Endodermal cell (in vitro differentiated cells): ENCODE results near the gene KCNC1. TPM values are rescaled to one million over a fixed set of nuclear protein-coding genes. Genes with fewer than 3 reads are reported as not detected.

Experiments
- DNase-seq: peaks from one replicate; pipeline ENCODE4 v3.0.0-alpha.2; 2017
- H3K27ac ChIP-seq: 2 replicates; pipeline ENCODE4 v1.5.1; 2013; ENCODE audit warnings: mild to moderate bottlenecking, low read depth, low read length, moderate library complexity
- H3K27me3 ChIP-seq: 2 replicates; pipeline ENCODE4 v1.6.1; 2013; ENCODE audit warnings: mild to moderate bottlenecking, low read length, moderate library complexity; ENCODE audit not compliant: insufficient read depth, control insufficient read depth, poor library complexity, severe bottlenecking
- H3K36me3 ChIP-seq: 2 replicates; pipeline ENCODE4 v1.7.0; 2013; ENCODE audit warnings: mild to moderate bottlenecking, low read length, moderate library complexity; ENCODE audit not compliant: control insufficient read depth, insufficient read depth
- H3K4me1 ChIP-seq: one replicate; pipeline ENCODE4 v1.7.0; 2013; ENCODE audit warnings: low read length; ENCODE audit not compliant: control insufficient read depth, insufficient read depth
- H3K4me3 ChIP-seq: 2 replicates; pipeline ENCODE4 v1.5.1; 2013; ENCODE audit warnings: mild to moderate bottlenecking, low read length, moderate library complexity
- H3K9ac ChIP-seq: 2 replicates; pipeline ENCODE4 v1.6.1; 2013; ENCODE audit warnings: mild to moderate bottlenecking, low read length, moderate library complexity; ENCODE audit not compliant: poor library complexity, severe bottlenecking; ENCODE audit errors: extremely low read depth
- H3K9me3 ChIP-seq: 2 replicates; pipeline ENCODE4 v1.6.1; 2013; ENCODE audit warnings: mild to moderate bottlenecking, low read length, moderate library complexity; ENCODE audit not compliant: control insufficient read depth
- H3K27ac Mint-ChIP-seq: 2 replicates; pipeline ENCODE4 v1.8.0; 2020; ENCODE audit warnings: mixed read lengths
- H3K27me3 Mint-ChIP-seq: 2 replicates; pipeline ENCODE4 v1.8.0; 2021; ENCODE audit warnings: mild to moderate bottlenecking, mixed read lengths; ENCODE audit not compliant: insufficient read depth
- H3K36me3 Mint-ChIP-seq: 2 replicates; pipeline ENCODE4 v1.8.0; 2020; ENCODE audit warnings: low read depth, mixed read lengths
- H3K4me1 Mint-ChIP-seq: 2 replicates; pipeline ENCODE4 v1.8.0; 2020; ENCODE audit warnings: mixed read lengths
- H3K4me3 Mint-ChIP-seq: 2 replicates; pipeline ENCODE4 v1.8.0; 2020; ENCODE audit warnings: mild to moderate bottlenecking, moderate library complexity, mixed read lengths
- H3K9me3 Mint-ChIP-seq: 2 replicates; pipeline ENCODE4 v1.8.0; 2020; ENCODE audit warnings: mild to moderate bottlenecking, mixed read lengths
- WGBS, 2 experiments: methylation state at CpG; one replicate each; pipeline versions ENCODE4 v1.1.5 to v1.1.7; 2013; ENCODE audit warnings: missing lambda C conversion rate in 2 of 2, mixed read lengths in 1 of 2; ENCODE audit not compliant: insufficient coverage in 1 of 2, insufficient read length in 1 of 2; 5-methylcytosine and 5-hydroxymethylcytosine counted together
- total RNA-seq, 2 donors: library from RNA; stranded (reverse); fragmentation: NEBNext Ultra II Directional in 1 of 2; extraction: Animal tissue kit (Norgen Biotek cat#: 25700) in 1 of 2; gene quantifications; 2 replicates in 1 of 2; 3 replicates in 1 of 2; pipeline ENCODE4 v1.2.1, GENCODE V29; 2021
- TF ChIP-seq, protein P1 (sequence below): fragments of 200-600 bp; sonication (generic); conservative IDR thresholded peaks from 2 replicates; pipeline ENCODE4 v1.5.0; 2021; ENCODE audit warnings: antibody characterized with exemption, mild to moderate bottlenecking

Gene KCNC1
- total RNA-seq, 2 donors from 2014 or later, result not detected

DNA sequence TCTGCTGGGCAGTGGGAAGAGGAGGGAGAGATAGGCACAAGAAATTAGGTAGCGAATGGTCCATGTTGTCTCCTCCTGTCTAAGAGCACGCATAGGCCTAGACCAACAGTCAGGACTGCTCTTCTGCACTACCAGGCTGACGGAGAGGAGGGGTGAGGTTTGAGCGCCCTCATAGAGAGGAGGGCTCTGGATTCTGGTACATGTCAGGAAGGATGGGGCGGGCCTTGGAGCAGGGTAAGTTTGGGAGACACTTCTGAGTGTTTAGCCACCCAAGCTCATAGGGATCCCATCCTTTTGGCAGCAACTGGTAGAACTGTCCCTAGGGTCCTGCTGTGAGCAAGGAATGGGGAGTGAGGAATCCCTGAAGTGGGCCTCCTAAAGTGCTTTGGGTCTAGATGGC, 60.4 kb downstream of the KCNC1 start:
- H3K27me3 ChIP-seq, result no peaks in the 10 kb centered on the region
- TF ChIP-seq, protein P1, sequence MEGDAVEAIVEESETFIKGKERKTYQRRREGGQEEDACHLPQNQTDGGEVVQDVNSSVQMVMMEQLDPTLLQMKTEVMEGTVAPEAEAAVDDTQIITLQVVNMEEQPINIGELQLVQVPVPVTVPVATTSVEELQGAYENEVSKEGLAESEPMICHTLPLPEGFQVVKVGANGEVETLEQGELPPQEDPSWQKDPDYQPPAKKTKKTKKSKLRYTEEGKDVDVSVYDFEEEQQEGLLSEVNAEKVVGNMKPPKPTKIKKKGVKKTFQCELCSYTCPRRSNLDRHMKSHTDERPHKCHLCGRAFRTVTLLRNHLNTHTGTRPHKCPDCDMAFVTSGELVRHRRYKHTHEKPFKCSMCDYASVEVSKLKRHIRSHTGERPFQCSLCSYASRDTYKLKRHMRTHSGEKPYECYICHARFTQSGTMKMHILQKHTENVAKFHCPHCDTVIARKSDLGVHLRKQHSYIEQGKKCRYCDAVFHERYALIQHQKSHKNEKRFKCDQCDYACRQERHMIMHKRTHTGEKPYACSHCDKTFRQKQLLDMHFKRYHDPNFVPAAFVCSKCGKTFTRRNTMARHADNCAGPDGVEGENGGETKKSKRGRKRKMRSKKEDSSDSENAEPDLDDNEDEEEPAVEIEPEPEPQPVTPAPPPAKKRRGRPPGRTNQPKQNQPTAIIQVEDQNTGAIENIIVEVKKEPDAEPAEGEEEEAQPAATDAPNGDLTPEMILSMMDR, result no peak
- Mint-ChIP-seq H3K36me3 (no peaks in the 10 kb centered on the region), H3K27ac (no peak overlapping the region), H3K27me3 (peaks cover 3% of the 10 kb centered on the region), H3K4me3 (no peak overlapping the region), H3K9me3 (no peaks in the 10 kb centered on the region), H3K4me1 (no peaks in the 10 kb centered on the region)
- no peaks in the 10 kb centered on the region for H3K36me3 ChIP-seq
- DNase-seq, result no peak
- H3K4me3 ChIP-seq, result no peak overlapping the region
- no peaks in the 10 kb centered on the region for H3K4me1 ChIP-seq
- H3K9me3 ChIP-seq, result no peaks in the 10 kb centered on the region
- 94 to 100% methylated on average over 5 of the region's 5 CpGs for WGBS, 2 experiments
- no peak overlapping the region for H3K27ac ChIP-seq
- no peak overlapping the region for H3K9ac ChIP-seq

DNA sequence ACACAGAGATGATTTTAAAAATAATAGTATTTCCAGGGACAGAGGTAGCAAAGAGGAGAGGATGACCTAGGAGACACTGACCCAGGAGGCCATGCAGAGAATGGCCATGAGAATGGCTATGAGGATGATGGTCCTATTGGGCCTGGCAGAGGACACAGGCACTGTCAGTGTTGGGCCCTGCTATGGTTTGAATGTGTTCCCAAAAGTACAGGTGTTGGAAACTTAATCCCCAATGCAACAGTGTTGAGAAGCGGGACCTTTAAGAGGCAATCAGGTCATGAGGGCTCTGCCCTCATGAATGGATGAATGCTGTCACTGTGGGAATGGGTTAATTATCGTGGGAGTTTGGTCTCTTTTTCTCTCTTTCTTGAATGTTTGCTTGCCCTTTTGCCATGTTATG, 61.6 kb downstream of the KCNC1 start:
- H3K27me3 Mint-ChIP-seq, result peaks cover 3% of the 10 kb centered on the region
- no peak for DNase-seq
- H3K4me1 ChIP-seq, result no peaks in the 10 kb centered on the region
- WGBS, 2 experiments, result 91 to 100% methylated on average over 1 to 2 of the region's 2 CpGs
- no peaks in the 10 kb centered on the region for H3K4me1 Mint-ChIP-seq
- no peak overlapping the region for H3K27ac Mint-ChIP-seq
- H3K9ac ChIP-seq, result no peak overlapping the region
- TF ChIP-seq, protein P1, result no peak
- H3K27ac ChIP-seq, result no peak overlapping the region
- no peaks in the 10 kb centered on the region for H3K9me3 ChIP-seq
- H3K27me3 ChIP-seq, result no peaks in the 10 kb centered on the region
- H3K36me3 ChIP-seq, result no peaks in the 10 kb centered on the region
- no peaks in the 10 kb centered on the region for H3K36me3 Mint-ChIP-seq
- H3K4me3 Mint-ChIP-seq, result no peak overlapping the region
- no peak overlapping the region for H3K4me3 ChIP-seq
- H3K9me3 Mint-ChIP-seq, result no peaks in the 10 kb centered on the region

- Histone ChIP-seq H3K4me3 (no peak overlapping the region), H3K9ac (no peak overlapping the region), H3K4me1 (no peaks in the 10 kb centered on the region), H3K9me3 (no peaks in the 10 kb centered on the region), H3K27ac (no peak overlapping the region), H3K36me3 (no peaks in the 10 kb centered on the region), H3K27me3 (no peaks in the 10 kb centered on the region)
- Mint-ChIP-seq H3K9me3 (no peaks in the 10 kb centered on the region), H3K36me3 (no peaks in the 10 kb centered on the region), H3K4me3 (no peak overlapping the region), H3K27me3 (peaks cover 3% of the 10 kb centered on the region), H3K27ac (no peak overlapping the region), H3K4me1 (peaks cover 5% of the 10 kb centered on the region)
- WGBS, 2 experiments, result 84 to 100% methylated on average over 3 to 6 of the region's 6 CpGs
- DNase-seq, result no peak
- TF ChIP-seq, protein P1, result no peak
These were observed 63.7 kb downstream of the KCNC1 start for GRCh38 chr11:17798253-17798652.
